GM19023 (cell line): ENCODE results near the gene COL16A1.

Experiments used
- ATAC-seq: cut with Tn5 transposase; IDR thresholded peaks from one replicate; pipeline ENCODE4 v1.9.1; 2021; ENCODE audit warnings: mild to moderate bottlenecking, moderate library complexity; ENCODE audit not compliant: unreplicated experiment

COL16A1 gene

GRCh38 chr1:31733389-31734219, 29.8 kb upstream of the COL16A1 start:
- no peak for ATAC-seq

GRCh38 chr1:31732751-31733289, 29.0 kb upstream of the COL16A1 start:
- no peak for ATAC-seq

- no peak for ATAC-seq
Measured at GRCh38 chr1:31732343-31732742, 28.5 kb upstream of the COL16A1 start.

- no peak for ATAC-seq
Measured at GRCh38 chr1:31731049-31731565, 27.3 kb upstream of the COL16A1 start.

GRCh38 chr1:31730336-31731048, 26.7 kb upstream of the COL16A1 start:
- ATAC-seq: no peak

GRCh38 chr1:31727849-31728248, 24.0 kb upstream of the COL16A1 start:
- no peak for ATAC-seq

- ATAC-seq: no peak
Measured at GRCh38 chr1:31727195-31727594, 23.4 kb upstream of the COL16A1 start.

GRCh38 chr1:31726715-31727114, 22.9 kb upstream of the COL16A1 start:
- ATAC-seq: no peak

- ATAC-seq: no peak
Measured at GRCh38 chr1:31725777-31726535, 22.1 kb upstream of the COL16A1 start.

GRCh38 chr1:31725134-31725533, 21.3 kb upstream of the COL16A1 start:
- no peak for ATAC-seq

- no peak for ATAC-seq
Measured at GRCh38 chr1:31723828-31724359, 20.1 kb upstream of the COL16A1 start.

- ATAC-seq: no peak
Measured at GRCh38 chr1:31718327-31718897, 14.6 kb upstream of the COL16A1 start.

GRCh38 chr1:31717341-31717740, 13.5 kb upstream of the COL16A1 start:
- ATAC-seq: no peak

GRCh38 chr1:31715873-31716220, 12.0 kb upstream of the COL16A1 start:
- ATAC-seq: no peak

- ATAC-seq: no peak
Measured at GRCh38 chr1:31715087-31715872, 11.5 kb upstream of the COL16A1 start.

- ATAC-seq: no peak
Measured at GRCh38 chr1:31714442-31715086, 10.7 kb upstream of the COL16A1 start.

GRCh38 chr1:31712630-31713029, 8.8 kb upstream of the COL16A1 start:
- no peak for ATAC-seq

GRCh38 chr1:31712068-31712467, 8.3 kb upstream of the COL16A1 start:
- ATAC-seq: no peak

- ATAC-seq: no peak
Measured at GRCh38 chr1:31708324-31708723, 4.5 kb upstream of the COL16A1 start.
